Measurements from ENCODE around the gene PTPDC1. TPM values are rescaled to one million over a fixed set of nuclear protein-coding genes. Genes with fewer than 3 reads are reported as not detected.

PTPDC1 gene
- total and polyA plus RNA-seq, 5 experiments from 2014 or later, result 1.9 to 10.2 (median 4.9) TPM

- H3K4me3 Mint-ChIP-seq, result peak overlapping the region; percentile 43 to 76 (median 58)
- peak overlapping the region; percentile 54 to 95 (median 88) for H3K27ac Mint-ChIP-seq
- peaks cover 22 to 48% (median 34%) of the 10 kb centered on the region in 4 donors for H3K4me1 Mint-ChIP-seq
- DNase-seq (peak in 3 of 10 donors; percentile 20 to 41 (median 38)), ATAC-seq (peak; percentile 88 to 92)
- H3K27me3 Mint-ChIP-seq, result no peaks in the 10 kb centered on the region
- peaks cover 0 to 6% (median 2%) of the 10 kb centered on the region in 3 donors for H3K36me3 Mint-ChIP-seq
- peaks cover 0 to 9% (median 3%) of the 10 kb centered on the region in 9 donors for H3K9me3 Mint-ChIP-seq
- POLR2A ChIA-PET, result interaction anchor here (1.7 kb wide), 1 partner anchor 12 kb away, joined by 11 read pairs; no protein-coding TSS in a partner anchor
These were observed 69.6 kb downstream of the PTPDC1 start for GRCh38 chr9:94153905-94154304.

DNA sequence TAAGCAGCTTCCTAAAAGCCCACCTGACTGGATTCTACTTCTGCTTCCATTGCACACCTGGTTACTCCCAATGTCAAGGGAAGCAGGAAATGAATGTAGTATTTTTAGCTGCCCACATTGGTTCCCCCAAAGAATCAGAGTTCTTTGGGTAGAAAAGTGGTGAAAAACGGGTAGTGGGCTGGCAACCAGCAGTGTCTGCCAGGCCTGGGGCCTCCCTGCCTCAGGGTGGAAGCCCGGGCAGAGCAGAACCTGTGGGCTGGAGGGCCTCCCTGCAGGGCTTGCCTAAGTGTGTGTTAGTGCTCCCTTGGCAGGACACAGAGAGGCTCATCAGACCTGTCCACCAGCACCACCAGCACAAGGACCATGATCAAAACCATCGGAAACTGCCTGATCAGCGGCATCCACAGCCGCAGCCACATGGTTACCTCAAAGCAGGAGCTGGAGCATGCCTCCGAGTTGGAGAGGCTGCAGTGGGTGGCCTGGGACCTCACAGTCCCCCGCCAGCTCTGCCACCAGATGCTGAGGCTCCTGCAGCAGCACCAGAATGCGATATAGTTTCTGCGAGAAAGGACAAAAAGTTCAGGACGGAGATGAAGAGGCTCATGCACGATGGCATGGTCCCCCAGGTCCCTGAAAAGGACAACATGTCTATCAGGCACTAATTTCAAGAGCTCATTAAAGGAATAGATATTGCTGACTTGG, 72.2 kb downstream of the PTPDC1 start:
- H3K4me3 Mint-ChIP-seq, result peak overlapping the region in 1 of 10 donors; percentile 27
- ATAC-seq, result no peak
- peaks cover 0 to 9% (median 3%) of the 10 kb centered on the region in 9 donors for H3K9me3 Mint-ChIP-seq
- H3K36me3 Mint-ChIP-seq, result peaks cover 0 to 6% (median 2%) of the 10 kb centered on the region in 3 donors
- H3K27me3 Mint-ChIP-seq, result no peaks in the 10 kb centered on the region
- peak overlapping the region in 1 of 10 donors; percentile 45 for H3K27ac Mint-ChIP-seq
- no peak for DNase-seq
- H3K4me1 Mint-ChIP-seq, result peaks cover 14 to 44% (median 32%) of the 10 kb centered on the region in 4 donors
- POLR2A ChIA-PET, result interaction anchor here (0.7 to 1.7 kb wide), 3 partner anchors 8 to 12 kb away, joined by 4 to 7 read pairs (median 5); no protein-coding TSS in a partner anchor

DNA sequence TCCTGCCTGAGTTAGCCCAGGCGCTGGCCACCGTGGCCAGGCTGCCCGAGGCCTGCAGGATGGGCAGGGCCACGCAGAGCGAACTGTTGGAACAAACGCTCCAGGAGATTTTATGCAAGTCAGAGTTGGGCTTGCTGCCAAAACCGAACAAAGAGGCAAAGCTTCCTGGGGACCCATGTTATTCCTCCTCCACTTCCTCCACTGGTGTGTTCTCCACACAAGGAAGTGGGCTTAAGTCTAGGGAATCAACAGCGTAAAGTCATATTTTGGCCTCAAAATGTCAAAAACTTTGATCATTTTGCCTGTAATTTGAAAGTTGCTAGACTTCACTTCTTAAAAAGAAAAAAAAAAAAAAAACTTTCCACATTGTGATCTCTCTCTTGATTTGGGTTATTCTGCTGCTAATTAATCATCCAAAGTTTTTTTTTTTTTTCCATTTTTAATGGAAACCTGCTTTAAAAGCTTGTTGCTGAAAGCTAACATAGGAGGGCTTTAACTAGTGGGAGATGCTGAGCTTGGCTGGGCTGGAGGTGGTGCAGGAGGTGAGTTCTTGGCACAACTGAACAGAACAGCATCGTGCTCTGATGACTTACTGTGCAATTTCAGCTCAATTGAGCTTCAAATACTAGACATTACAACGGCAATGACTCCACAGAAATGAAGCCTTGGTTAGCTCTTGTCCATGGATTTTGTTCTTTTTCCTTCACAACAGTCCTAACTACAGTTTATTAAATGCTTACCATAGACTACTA, 73.0 kb downstream of the PTPDC1 start:
- POLR2A ChIA-PET, result interaction anchor here (0.6 to 1.7 kb wide), 4 partner anchors 8 to 126 kb away, joined by 3 to 7 read pairs (median 4); no protein-coding TSS in a partner anchor
- ATAC-seq (no peak), DNase-seq (peak in 1 of 10 donors; percentile 6)
- H3K27me3 Mint-ChIP-seq, result no peaks in the 10 kb centered on the region
- H3K27ac Mint-ChIP-seq, result peak overlapping the region in 2 of 10 donors; percentile 45 to 60
- peak overlapping the region in 3 of 10 donors; percentile 7 to 41 (median 19) for H3K4me3 Mint-ChIP-seq
- peaks cover 14 to 44% (median 32%) of the 10 kb centered on the region in 4 donors for H3K4me1 Mint-ChIP-seq
- H3K36me3 Mint-ChIP-seq, result peaks cover 0 to 6% (median 2%) of the 10 kb centered on the region in 3 donors
- peaks cover 0 to 9% (median 3%) of the 10 kb centered on the region in 9 donors for H3K9me3 Mint-ChIP-seq

Other genes starting within 250 kb of the PTPDC1 start
- gene BARX1, start 129.1 kb upstream of the PTPDC1 start, total RNA-seq, result not detected
- not detected for gene BARX1, start 129.1 kb upstream of the PTPDC1 start, polyA plus RNA-seq
- gene ZNF169, start 174.8 kb downstream of the PTPDC1 start, total RNA-seq, result 10 to 100 TPM; 21.8 TPM
- 1 to 10 TPM; 2.2 to 3.7 (median 3.2) TPM for gene ZNF169, start 174.8 kb downstream of the PTPDC1 start, polyA plus RNA-seq
- not detected for gene NUTM2F, start 244.2 kb downstream of the PTPDC1 start, total RNA-seq
- not detected for gene NUTM2F, start 244.2 kb downstream of the PTPDC1 start, polyA plus RNA-seq